Endothelial cell of umbilical vein (primary cell): ENCODE results near the gene OTULINL. TPM values are rescaled to one million over a fixed set of nuclear protein-coding genes. Genes with fewer than 3 reads are reported as not detected.

Experiments
- BruUV-seq: library from RNA; stranded (reverse); fragments of 400-500 nt; replicated peaks from 2 replicates; lab custom pipeline; 2021; lab: Mats Ljungman, UMichigan
- CTCF ChIA-PET: fragments of 300-600, 350-600 bp; sonication (Branson Sonifier 250); formaldehyde crosslinking; loops from one replicate; lab custom pipeline; 2021; ENCODE audit warnings: antibody characterized with exemption, inconsistent platforms; lab: Charles Lee
- POLR2A ChIA-PET: fragments of 300-600, 350-600 bp; sonication (Branson Sonifier 250); formaldehyde crosslinking; loops from one replicate; lab custom pipeline; 2021; ENCODE audit warnings: antibody characterized with exemption, inconsistent platforms; lab: Charles Lee
- DNase-seq: peaks from one replicate; pipeline ENCODE4 v3.0.0-alpha.2; 2011; ENCODE audit warnings: low read depth, low spot score
- FAIRE-seq: peaks from 2 replicates; lab custom pipeline; 2011; peaks lifted over from hg19 to GRCh38; lab: Jason Lieb, UNC
- H2AFZ ChIP-seq: 2 replicates; pipeline ENCODE4 v1.6.0; 2012; ENCODE audit warnings: low read depth, low read length, control low read depth, inconsistent platforms
- H3K27ac ChIP-seq: 2 replicates; pipeline ENCODE4 v1.5.1; 2011; ENCODE audit warnings: low read depth, mild to moderate bottlenecking, control low read depth, low read length, moderate library complexity; ENCODE audit not compliant: insufficient read depth
- H3K27me3 ChIP-seq, 2 experiments: 2 replicates each; pipeline versions ENCODE4 v1.6.0 to v1.6.1; 2011; ENCODE audit warnings: low read length in 2 of 2, mixed read lengths in 1 of 2; ENCODE audit not compliant: control insufficient read depth in 2 of 2, insufficient read depth in 2 of 2
- H3K36me3 ChIP-seq, 2 experiments: 2 replicates in 1 of 2; 3 replicates in 1 of 2; pipeline ENCODE4 v1.5.1; 2011; ENCODE audit warnings: low read length in 2 of 2, mild to moderate bottlenecking in 1 of 2, moderate library complexity in 1 of 2; ENCODE audit not compliant: control insufficient read depth in 2 of 2, insufficient read depth in 2 of 2; ENCODE audit errors: extremely low read depth in 1 of 2
- H3K4me1 ChIP-seq: 3 replicates; pipeline ENCODE4 v1.5.1; 2011; ENCODE audit warnings: mild to moderate bottlenecking, low read length; ENCODE audit not compliant: control insufficient read depth, insufficient read depth; ENCODE audit errors: extremely low read depth
- H3K4me2 ChIP-seq: 2 replicates; pipeline ENCODE4 v1.6.1; 2011; ENCODE audit warnings: low read length, control low read depth, mixed read lengths; ENCODE audit not compliant: insufficient read depth
- H3K4me3 ChIP-seq, 3 experiments: fragments of 200-600 bp in 1 of 3; sonication (generic), shearing (Covaris generic) in 1 of 3; replicated peaks in 1 of 3; 2 replicates each; pipeline ENCODE4 v1.5.1; 2011 to 2016; ENCODE audit warnings: control low read depth in 3 of 3, low read length in 3 of 3, mild to moderate bottlenecking in 2 of 3, inconsistent platforms in 1 of 3, low read depth in 1 of 3, moderate library complexity in 1 of 3; ENCODE audit not compliant: insufficient read depth in 1 of 3
- H3K79me2 ChIP-seq: 2 replicates; pipeline ENCODE4 v1.6.0; 2012; ENCODE audit warnings: low read length, inconsistent platforms; ENCODE audit not compliant: control insufficient read depth, insufficient read depth
- H3K9ac ChIP-seq: replicated peaks from 2 replicates; pipeline ENCODE3; 2011; ENCODE audit warnings: low read length, control low read depth; ENCODE audit not compliant: insufficient read depth; ENCODE audit errors: extremely low read depth
- H3K9me1 ChIP-seq: replicated peaks from 3 replicates; pipeline ENCODE4 v1.6.0; 2011; ENCODE audit warnings: mild to moderate bottlenecking, low read length; ENCODE audit not compliant: control insufficient read depth, insufficient read depth; ENCODE audit errors: extremely low read depth
- H3K9me3 ChIP-seq: replicated peaks from 2 replicates; pipeline ENCODE4 v1.5.1; 2012; ENCODE audit warnings: low read length, inconsistent platforms; ENCODE audit not compliant: control insufficient read depth, insufficient read depth
- H4K20me1 ChIP-seq: replicated peaks from 2 replicates; pipeline ENCODE3; 2011; ENCODE audit warnings: mild to moderate bottlenecking, low read length; ENCODE audit not compliant: control insufficient read depth, insufficient read depth; ENCODE audit errors: extremely low read depth
- CTCF ChIP-seq, 2 donors: IDR thresholded peaks; 1 replicate in 1 of 2; 2 replicates in 1 of 2; pipeline ENCODE4 v1.5.1; 2011; ENCODE audit warnings: low read length in 2 of 2, mild to moderate bottlenecking in 2 of 2, moderate library complexity in 2 of 2, control low read depth in 1 of 2, inconsistent platforms in 1 of 2, low read depth in 1 of 2; ENCODE audit not compliant: insufficient read depth in 1 of 2; ENCODE audit errors: extremely low read depth in 1 of 2
- EZH2 ChIP-seq: IDR thresholded peaks from 2 replicates; pipeline ENCODE4 v1.6.1; 2012; ENCODE audit warnings: borderline replicate concordance, low read depth, mild to moderate bottlenecking, moderate library complexity, low read length, inconsistent platforms; ENCODE audit not compliant: severe bottlenecking
- FOS ChIP-seq: IDR thresholded peaks from 2 replicates; pipeline ENCODE4 v1.6.1; 2011; ENCODE audit warnings: mild to moderate bottlenecking, low read length, moderate library complexity, borderline replicate concordance; ENCODE audit not compliant: insufficient read depth
- GATA2 ChIP-seq: IDR thresholded peaks from 2 replicates; pipeline ENCODE4 v1.7.0; 2011; ENCODE audit warnings: low read depth, mild to moderate bottlenecking, moderate library complexity, mixed read lengths, low read length; ENCODE audit not compliant: insufficient read length, insufficient read depth
- JUN ChIP-seq: IDR thresholded peaks from 2 replicates; pipeline ENCODE4 v1.6.1; 2011; ENCODE audit warnings: borderline replicate concordance, low read depth; ENCODE audit not compliant: insufficient read length, insufficient read depth
- MAX ChIP-seq: IDR thresholded peaks from 2 replicates; pipeline ENCODE4 v1.6.1; 2011; ENCODE audit not compliant: insufficient read depth, insufficient read length
- MYC ChIP-seq: IDR thresholded peaks from one replicate; pipeline ENCODE4 v1.6.1; 2011; ENCODE audit warnings: mild to moderate bottlenecking, low read depth, low read length
- POLR2A ChIP-seq: IDR thresholded peaks from 2 replicates; pipeline ENCODE4 v1.6.1; 2012; ENCODE audit warnings: low read depth, mild to moderate bottlenecking, control low read depth, low read length
- POLR2AphosphoS5 ChIP-seq: IDR thresholded peaks from 2 replicates; pipeline ENCODE4 v1.6.1; 2012; ENCODE audit warnings: low read depth, mild to moderate bottlenecking, control low read depth, low read length, moderate library complexity; ENCODE audit not compliant: insufficient read depth
- dilution Hi-C: fragments of 300-500 bp; cut with MboI; formaldehyde crosslinking; loops from one replicate; pipeline ENCODE4 v1.15.0; 2019; ENCODE audit warnings: low sequenced_read_pairs; ENCODE audit not compliant: extremely low pct_ligation_motif_present
- intact Hi-C: fragments of 100-400 bp; cut with micrococcal nuclease; formaldehyde crosslinking; loops from one replicate; pipeline ENCODE4 v1.10.0; 2022
- polyA plus RNA-seq, 4 experiments: library from polyadenylated mRNA; depleted of rRNA in 3 of 4; stranded (reverse) in 3 of 4; unstranded in 1 of 4; fragments of >200 nt; gene quantifications; 2 replicates each; pipeline versions ENCODE4 v1.2.1 to v1.2.3, GENCODE V29; 2011 to 2012; ENCODE audit warnings: missing spikeins in 1 of 4
- total RNA-seq: library from RNA; stranded (reverse); gene quantifications from 2 replicates; pipeline ENCODE4 v1.2.3, GENCODE V29; 2021

OTULINL gene
- total and polyA plus RNA-seq, 2 donors (not counting 3 experiments of a cell fraction or from before 2014, with no cell fraction given): 0.08 to 0.42 TPM

DNA sequence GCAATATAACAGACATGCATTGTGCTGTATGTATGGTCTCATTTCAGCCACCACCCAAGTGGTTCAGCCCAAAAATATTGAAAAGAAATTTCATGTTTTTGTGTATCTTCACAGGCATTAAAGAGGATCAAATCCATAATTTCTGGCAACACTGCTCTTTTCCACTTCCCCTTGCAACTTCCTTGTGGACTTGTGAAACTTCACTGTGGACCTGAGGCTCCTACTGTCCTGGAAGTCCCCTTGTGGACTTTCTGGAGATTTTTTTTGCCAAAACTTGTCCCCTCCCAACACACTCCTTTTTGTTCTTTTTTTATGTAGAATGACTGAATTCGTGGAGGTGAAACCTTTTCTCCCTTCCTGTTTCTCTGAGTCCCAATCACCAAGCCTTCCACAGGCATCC, 14.3 kb downstream of the OTULINL start:
- ChIA-PET POLR2A (no interaction called here), CTCF (no interaction called here)
- Histone ChIP-seq H3K4me2 (no peak overlapping the region), H4K20me1 (no peaks in the 10 kb centered on the region), H3K9ac (no peak overlapping the region), H2AFZ (no peak overlapping the region), H3K79me2 (no peaks in the 10 kb centered on the region), H3K27ac (no peak overlapping the region), H3K9me1 (no peaks in the 10 kb centered on the region), H3K9me3 (no peaks in the 10 kb centered on the region), H3K4me3 (no peak overlapping the region), H3K27me3 (peaks cover 4 to 22% of the 10 kb centered on the region in 2 experiments), H3K4me1 (no peaks in the 10 kb centered on the region), H3K36me3 (no peaks in the 10 kb centered on the region)
- BruUV-seq: no TSS peak
- no peak for FAIRE-seq
- DNase-seq: no peak
- TF ChIP-seq POLR2A (no peak), MYC (no peak), EZH2 (no peak), FOS (no peak), POLR2AphosphoS5 (no peak), MAX (no peak), CTCF (IDR thresholded peaks at IDR 0.05; ENCODE audit: extremely low read depth in 1 of 2, insufficient read depth in 1 of 2, low read depth in 1 of 2, low read length in 2 of 2) (no peak), JUN (no peak), GATA2 (no peak)
- intact Hi-C loops (no loop called here), dilution Hi-C loops (no loop called here)
